HG02678 (cell line): ENCODE data around the gene BDH1.

Experiments used
- ATAC-seq: cut with Tn5 transposase; IDR thresholded peaks from one replicate; pipeline ENCODE4 v1.9.1; 2021; ENCODE audit warnings: mild to moderate bottlenecking, moderate library complexity; ENCODE audit not compliant: unreplicated experiment

Gene BDH1

GRCh38 chr3:197549261-197549885, 6.4 kb downstream of the BDH1 start:
- ATAC-seq = no peak

DNA sequence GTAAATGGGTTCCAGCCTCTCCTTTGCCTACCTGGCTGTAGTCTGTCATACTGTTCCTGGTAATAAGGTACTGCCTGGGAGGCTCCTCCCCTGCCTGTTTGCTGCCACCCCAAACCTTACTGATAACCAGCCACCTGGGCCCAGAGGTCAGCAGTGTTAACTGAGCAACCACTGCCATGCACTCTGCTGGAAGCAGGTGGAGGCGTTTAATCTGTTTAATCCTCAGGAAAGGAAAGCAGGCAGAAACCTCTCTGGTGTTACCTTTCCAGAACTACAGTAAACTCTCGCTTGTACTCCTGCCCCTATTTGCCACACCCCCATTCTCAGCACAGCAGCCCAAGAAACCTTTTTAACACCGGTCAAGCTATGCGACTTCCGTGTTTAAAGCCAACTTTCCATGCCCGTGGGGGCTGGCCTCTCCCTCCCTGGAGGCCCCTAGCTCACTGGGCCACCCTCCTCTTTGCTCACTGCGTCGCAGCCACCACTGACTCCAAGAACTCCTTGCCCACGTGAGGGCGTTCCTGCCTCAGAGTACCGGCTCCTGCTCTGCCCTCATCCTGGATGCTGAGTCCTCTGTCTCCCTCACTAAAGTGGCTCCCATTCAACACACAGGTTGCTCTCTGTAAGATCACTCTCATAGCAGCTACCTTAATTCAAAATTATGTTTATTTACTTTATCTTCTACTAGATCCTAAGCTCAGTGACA, 8.3 kb downstream of the BDH1 start:
- ATAC-seq = no peak

DNA sequence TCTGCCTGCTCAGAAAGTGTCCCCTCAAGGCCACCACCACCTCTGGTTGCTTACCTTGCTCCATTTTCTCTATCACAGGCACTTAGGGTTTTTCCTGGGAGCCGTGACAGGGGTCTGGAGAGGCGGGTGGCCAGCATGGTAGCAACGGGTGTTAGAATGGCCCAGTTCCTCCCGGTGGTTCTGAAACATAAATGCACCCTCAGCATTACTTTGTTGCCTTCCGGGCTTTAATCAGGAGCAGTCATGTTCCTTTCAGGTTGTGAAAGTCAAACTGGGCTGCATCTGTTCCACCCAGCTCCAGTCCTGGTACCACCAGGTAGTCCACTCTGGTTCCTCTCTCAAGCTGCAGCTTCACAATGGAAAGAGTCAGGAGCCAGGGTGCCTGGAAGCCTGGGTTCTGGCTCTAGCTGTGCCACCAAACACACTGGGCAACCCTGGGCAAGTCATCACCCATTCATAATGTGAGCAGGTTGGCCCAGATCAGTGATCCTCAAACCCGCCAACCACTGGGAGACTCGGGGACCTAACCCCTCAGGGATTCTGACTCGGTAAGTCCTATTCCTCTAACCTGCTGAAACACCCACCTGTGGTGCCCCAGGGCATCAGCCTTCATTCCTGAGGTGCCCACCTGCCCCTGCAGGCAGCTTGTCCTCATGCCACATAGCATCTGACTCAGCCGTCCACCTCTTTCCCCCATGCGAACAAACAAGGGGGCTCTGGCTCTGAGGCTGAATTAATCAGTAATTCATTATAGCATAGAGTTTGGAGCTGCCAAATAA, 9.3 kb downstream of the BDH1 start:
- no peak for ATAC-seq

DNA sequence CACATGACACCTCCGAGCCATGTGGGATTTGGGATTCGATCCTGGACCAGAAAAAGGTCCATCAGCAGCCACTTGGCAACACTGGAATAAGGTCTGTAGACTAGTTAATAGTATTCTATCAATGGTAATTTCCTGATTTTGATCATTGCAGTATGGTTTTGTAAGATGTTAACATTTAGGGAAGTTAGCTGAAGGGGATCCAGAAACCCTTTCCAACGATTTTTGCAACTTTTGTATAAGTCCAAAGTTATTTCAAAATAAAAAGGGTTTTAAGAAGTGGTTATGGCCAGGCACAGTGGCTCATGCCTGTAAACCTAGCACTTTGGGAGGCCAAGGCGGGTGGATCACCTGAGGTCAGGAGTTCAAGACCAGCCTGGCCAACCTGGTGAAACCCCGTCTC, 10.2 kb downstream of the BDH1 start:
- no peak for ATAC-seq

GRCh38 chr3:197545101-197545500, 10.7 kb downstream of the BDH1 start:
- no peak for ATAC-seq

- ATAC-seq = no peak
Observed at GRCh38 chr3:197542741-197543454, 12.9 kb downstream of the BDH1 start.

- no peak for ATAC-seq
Observed at GRCh38 chr3:197541756-197542539, 13.8 kb downstream of the BDH1 start.

DNA sequence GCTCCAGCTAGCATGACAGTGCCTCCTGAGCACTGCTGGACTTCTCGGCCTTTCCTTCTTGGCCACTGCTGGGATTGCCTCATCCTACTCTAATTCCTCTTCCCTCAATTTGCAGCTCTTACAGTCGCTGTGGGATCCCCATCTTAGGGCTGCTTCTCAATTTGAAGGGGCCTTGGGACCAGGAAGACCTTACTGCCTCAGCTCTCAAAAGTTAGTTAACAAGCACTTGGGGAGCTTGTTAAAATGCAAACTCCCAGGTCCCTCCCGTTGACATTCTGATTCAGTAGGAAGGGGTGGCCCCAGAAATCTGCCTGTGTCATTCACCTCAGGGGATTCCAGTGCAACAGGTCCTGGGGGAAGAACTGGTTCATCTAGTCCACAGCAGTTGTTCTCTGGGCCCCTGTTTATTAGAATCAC, 14.8 kb downstream of the BDH1 start:
- ATAC-seq = no peak

- ATAC-seq = no peak
Observed at GRCh38 chr3:197539651-197540051, 16.1 kb downstream of the BDH1 start.

GRCh38 chr3:197533927-197534725, 21.6 kb downstream of the BDH1 start:
- ATAC-seq = no peak

GRCh38 chr3:197533396-197533795, 22.4 kb downstream of the BDH1 start:
- ATAC-seq = no peak

DNA sequence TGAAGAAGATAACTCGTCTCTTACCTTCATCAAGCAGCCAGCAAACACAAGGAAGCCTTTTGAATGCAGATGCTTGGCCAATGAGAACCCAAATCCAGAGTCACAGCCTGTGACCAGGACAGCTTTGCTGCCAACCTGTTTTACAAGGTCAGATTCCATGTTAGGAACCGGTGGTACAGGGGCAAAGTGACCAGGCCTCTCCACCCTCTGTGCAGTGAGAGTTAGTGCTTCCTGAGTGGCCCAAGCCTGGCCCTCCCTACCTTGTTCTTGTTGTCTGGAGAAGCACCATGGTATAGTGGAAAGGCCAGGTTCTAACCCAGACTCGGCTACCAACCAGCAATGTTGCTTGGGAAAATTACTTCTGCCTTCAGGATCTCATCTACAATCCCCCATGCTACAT, 23.4 kb downstream of the BDH1 start:
- no peak for ATAC-seq

DNA sequence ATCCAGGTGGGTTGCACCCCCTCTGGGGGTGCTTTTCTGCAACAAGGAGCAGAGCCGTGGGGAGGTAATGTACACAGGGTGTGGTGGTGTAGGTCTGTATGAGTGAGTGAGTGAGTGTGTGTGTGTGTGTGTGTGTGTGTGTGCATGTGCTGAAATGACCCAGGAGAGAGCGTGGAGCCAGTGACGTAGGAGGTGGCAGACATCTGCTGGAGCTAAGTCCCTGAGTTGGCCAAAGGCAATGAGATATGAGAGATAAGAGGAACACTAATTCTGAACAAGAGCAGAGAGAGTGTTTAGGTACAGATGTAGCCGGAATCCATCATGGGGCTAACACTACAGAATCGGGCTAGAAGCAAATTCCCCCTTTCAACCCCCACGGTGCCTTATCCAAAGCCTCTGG, 27.6 kb downstream of the BDH1 start:
- ATAC-seq = no peak

DNA sequence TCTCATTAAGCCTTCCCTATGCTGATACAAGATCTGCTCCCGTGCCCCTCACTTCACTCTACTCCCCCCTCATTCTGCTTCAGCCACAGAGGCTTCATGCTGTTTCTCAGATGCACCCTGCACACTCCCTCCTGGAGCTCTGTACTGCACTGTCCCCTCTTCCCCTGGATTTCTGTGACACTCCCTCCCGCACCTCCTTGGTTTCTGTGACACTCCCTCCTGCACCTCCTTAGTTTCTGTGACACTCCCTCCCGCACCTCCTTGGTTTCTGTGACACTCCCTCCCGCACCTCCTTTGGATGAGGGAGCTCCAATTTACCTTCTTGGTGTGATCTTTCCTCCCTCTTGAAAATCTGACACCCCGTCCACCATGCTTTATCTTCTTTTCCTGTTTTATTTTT, 28.2 kb downstream of the BDH1 start:
- ATAC-seq = no peak

DNA sequence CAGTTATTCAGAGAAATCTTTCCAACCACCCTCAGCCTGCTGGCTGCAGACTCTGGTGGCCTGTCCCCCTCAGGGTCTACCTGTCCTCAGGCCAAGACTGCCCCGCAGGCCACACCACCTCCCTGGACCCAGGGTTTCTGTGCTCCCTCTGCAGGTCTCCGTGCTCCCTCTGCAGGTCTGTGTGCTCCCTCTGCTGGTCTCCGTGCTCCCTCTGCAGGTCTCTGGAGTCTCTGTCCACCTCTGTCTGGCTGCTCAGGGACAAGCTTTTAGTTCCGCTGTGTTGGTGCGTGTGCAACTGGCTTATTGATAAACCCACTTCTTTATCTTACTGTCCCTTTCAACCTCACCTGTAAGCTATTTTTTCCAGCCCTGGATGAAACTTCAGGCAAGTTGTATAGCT, 30.1 kb downstream of the BDH1 start:
- ATAC-seq = no peak

- no peak for ATAC-seq
Observed at GRCh38 chr3:197524128-197524527, 31.6 kb downstream of the BDH1 start.

DNA sequence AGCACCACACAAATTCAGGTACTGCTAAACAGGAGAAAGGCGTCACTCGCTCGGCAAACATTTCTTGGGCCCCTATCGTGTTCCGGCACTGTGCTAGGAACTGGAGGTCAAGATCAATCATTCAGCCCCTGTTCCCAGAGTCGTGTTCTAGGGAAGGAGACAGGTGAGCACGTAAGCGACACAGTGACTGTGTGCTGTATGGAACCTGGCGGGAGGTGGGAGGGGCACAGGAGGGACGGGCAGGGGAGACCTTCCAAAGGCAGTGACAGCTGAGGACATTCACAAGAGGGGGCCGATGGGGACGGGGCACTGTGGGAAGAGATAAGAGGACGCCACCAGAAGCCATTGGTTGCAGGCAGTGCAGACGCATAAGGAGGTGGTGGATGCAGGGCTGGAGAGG, 32.2 kb downstream of the BDH1 start:
- ATAC-seq = no peak

- no peak for ATAC-seq
Observed at GRCh38 chr3:197522881-197523441, 32.8 kb downstream of the BDH1 start.

- ATAC-seq = no peak
Observed at GRCh38 chr3:197522183-197522715, 33.5 kb downstream of the BDH1 start.
